Activated naive CD4-positive, alpha-beta T cell treated with anti-CD3 and anti-CD28 coated beads for 36 hours (primary cell): Measurements from ENCODE around the gene CPSF6. TPM values are rescaled to one million over a fixed set of nuclear protein-coding genes. Genes with fewer than 3 reads are reported as not detected.

ENCODE experiments used
- CTCF ChIA-PET: fragments of 350-600 bp; sonication (Branson Sonifier 250); formaldehyde crosslinking; loops from one replicate; lab custom pipeline; 2021; ENCODE audit warnings: antibody characterized with exemption; lab: Charles Lee
- DNase-seq: peaks from one replicate; pipeline ENCODE4 v3.0.0-alpha.2; 2020
- H3K27ac Mint-ChIP-seq: one replicate; pipeline ENCODE4 v1.8.0; 2021; ENCODE audit warnings: mild to moderate bottlenecking, mixed read lengths
- H3K27me3 Mint-ChIP-seq: one replicate; pipeline ENCODE4 v1.8.0; 2021; ENCODE audit warnings: low read depth, mixed read lengths
- H3K36me3 Mint-ChIP-seq: one replicate; pipeline ENCODE4 v1.8.0; 2021; ENCODE audit warnings: low read depth, mixed read lengths
- H3K4me1 Mint-ChIP-seq: one replicate; pipeline ENCODE4 v1.8.0; 2021; ENCODE audit warnings: low read depth, mixed read lengths
- H3K4me3 Mint-ChIP-seq: one replicate; pipeline ENCODE4 v1.8.0; 2021; ENCODE audit warnings: mild to moderate bottlenecking, moderate library complexity, mixed read lengths
- H3K9me3 Mint-ChIP-seq: one replicate; pipeline ENCODE4 v1.8.0; 2021; ENCODE audit warnings: mixed read lengths
- intact Hi-C: fragments of 100-400 bp; cut with micrococcal nuclease; formaldehyde crosslinking; loops from one replicate; pipeline ENCODE4 v1.15.1; 2023
- total RNA-seq, 2 experiments: library from RNA; stranded (reverse); gene quantifications; one replicate each; pipeline ENCODE4 v1.2.3, GENCODE V29; 2021

CPSF6 gene
- total RNA-seq, 2 experiments from 2014 or later, result 73.7 to 75.7 TPM

GRCh38 chr12:69240631-69240995, 1.2 kb downstream of the CPSF6 start:
- Mint-ChIP-seq H3K27ac (peak overlapping the region; percentile 98), H3K9me3 (no peaks in the 10 kb centered on the region), H3K4me3 (peak overlapping the region; percentile 91), H3K4me1 (peaks cover 56% of the 10 kb centered on the region), H3K27me3 (no peaks in the 10 kb centered on the region), H3K36me3 (peaks cover 21% of the 10 kb centered on the region)
- peak; percentile 59 for DNase-seq
- CTCF ChIA-PET, result interaction anchor here (0.6 to 3.5 kb wide), 2 partner anchors 63 to 84 kb away, joined by 3 to 12 read pairs; no protein-coding TSS in a partner anchor
- intact Hi-C loops, result loop anchor here (1.0 to 10.0 kb wide), 6 partner anchors 8 to 1124 kb away; partner anchors contain the start of genes KCNMB4 and MDM1

- CTCF ChIA-PET, result interaction anchor here (0.6 to 3.5 kb wide), 4 partner anchors 39 to 1379 kb away, joined by 3 to 12 read pairs (median 3); no protein-coding TSS in a partner anchor
- Mint-ChIP-seq H3K27me3 (no peaks in the 10 kb centered on the region), H3K4me1 (peaks cover 64% of the 10 kb centered on the region), H3K9me3 (no peaks in the 10 kb centered on the region), H3K27ac (no peak overlapping the region), H3K36me3 (peaks cover 21% of the 10 kb centered on the region), H3K4me3 (peak overlapping the region; percentile 91)
- intact Hi-C loops, result loop anchor here (10.0 kb wide), 3 partner anchors 277 to 1123 kb away; partner anchors contain the start of genes KCNMB4 and MDM1
- no peak for DNase-seq
Measured at GRCh38 chr12:69241438-69242092, 2.2 kb downstream of the CPSF6 start.

- Mint-ChIP-seq H3K27ac (peak overlapping the region; percentile 61), H3K27me3 (no peaks in the 10 kb centered on the region), H3K9me3 (no peaks in the 10 kb centered on the region), H3K36me3 (peaks cover 26% of the 10 kb centered on the region), H3K4me3 (peak overlapping the region; percentile 36), H3K4me1 (peaks cover 68% of the 10 kb centered on the region)
- DNase-seq, result peak; percentile 26
- intact Hi-C loops, result loop anchor here (10.0 kb wide), 3 partner anchors 279 to 1121 kb away; partner anchors contain the start of genes KCNMB4 and MDM1
- CTCF ChIA-PET, result interaction anchor here (0.6 to 3.5 kb wide), 6 partner anchors 11 to 501 kb away, joined by 3 to 12 read pairs (median 4); partner anchors contain the start of gene CCT2
Measured at GRCh38 chr12:69243099-69244084, 4.0 kb downstream of the CPSF6 start.

GRCh38 chr12:69247268-69248018, 8.1 kb downstream of the CPSF6 start:
- Mint-ChIP-seq H3K4me1 (peaks cover 77% of the 10 kb centered on the region), H3K27me3 (no peaks in the 10 kb centered on the region), H3K27ac (peak overlapping the region; percentile 19), H3K9me3 (no peaks in the 10 kb centered on the region), H3K4me3 (no peak overlapping the region), H3K36me3 (peaks cover 13% of the 10 kb centered on the region)
- intact Hi-C loops, result loop anchor here (1.0 to 10.0 kb wide), 4 partner anchors 7 to 1117 kb away; partner anchors contain the start of genes KCNMB4 and MDM1
- CTCF ChIA-PET, result interaction anchor here (0.6 to 8.4 kb wide), 2 partner anchors 91 to 115 kb away, joined by 7 to 88 read pairs; no protein-coding TSS in a partner anchor
- no peak for DNase-seq

- DNase-seq, result no peak
- CTCF ChIA-PET, result interaction anchor here (0.9 to 8.4 kb wide), 2 partner anchors 20 to 96 kb away, joined by 3 to 88 read pairs; no protein-coding TSS in a partner anchor
- peak overlapping the region; percentile 59 for H3K27ac Mint-ChIP-seq
- peaks cover 54% of the 10 kb centered on the region for H3K4me1 Mint-ChIP-seq
- intact Hi-C loops, result no loop called here
- no peaks in the 10 kb centered on the region for H3K9me3 Mint-ChIP-seq
- H3K27me3 Mint-ChIP-seq, result no peaks in the 10 kb centered on the region
- no peak overlapping the region for H3K4me3 Mint-ChIP-seq
- peaks cover 16% of the 10 kb centered on the region for H3K36me3 Mint-ChIP-seq
Measured at GRCh38 chr12:69252033-69252432, 12.7 kb downstream of the CPSF6 start.

- CTCF ChIA-PET, result interaction anchor here (0.5 to 8.4 kb wide), 21 partner anchors 9 to 579 kb away, joined by 3 to 88 read pairs (median 4); no protein-coding TSS in a partner anchor
- no peaks in the 10 kb centered on the region for H3K9me3 Mint-ChIP-seq
- peaks cover 39% of the 10 kb centered on the region for H3K4me1 Mint-ChIP-seq
- H3K4me3 Mint-ChIP-seq, result no peak overlapping the region
- intact Hi-C loops, result loop anchor here (1.0 to 2.0 kb wide), 4 partner anchors 15 to 389 kb away; partner anchors contain the start of gene CPSF6
- peak overlapping the region; percentile 71 for H3K27ac Mint-ChIP-seq
- H3K36me3 Mint-ChIP-seq, result peaks cover 20% of the 10 kb centered on the region
- no peaks in the 10 kb centered on the region for H3K27me3 Mint-ChIP-seq
- DNase-seq, result no peak
Measured at GRCh38 chr12:69254046-69254445, 14.7 kb downstream of the CPSF6 start.

- intact Hi-C loops, result loop anchor here (1.0 to 2.0 kb wide), 4 partner anchors 16 to 390 kb away; partner anchors contain the start of gene CPSF6
- Mint-ChIP-seq H3K4me1 (peaks cover 31% of the 10 kb centered on the region), H3K9me3 (no peaks in the 10 kb centered on the region), H3K36me3 (peaks cover 20% of the 10 kb centered on the region), H3K27ac (no peak overlapping the region), H3K4me3 (no peak overlapping the region), H3K27me3 (no peaks in the 10 kb centered on the region)
- CTCF ChIA-PET, result interaction anchor here (0.8 to 8.4 kb wide), 14 partner anchors 9 to 425 kb away, joined by 3 to 88 read pairs (median 5); no protein-coding TSS in a partner anchor
- no peak for DNase-seq
Measured at GRCh38 chr12:69254862-69255261, 15.5 kb downstream of the CPSF6 start.

- Mint-ChIP-seq H3K4me3 (no peak overlapping the region), H3K9me3 (no peaks in the 10 kb centered on the region), H3K27me3 (no peaks in the 10 kb centered on the region), H3K4me1 (peaks cover 10% of the 10 kb centered on the region), H3K36me3 (peaks cover 43% of the 10 kb centered on the region), H3K27ac (no peak overlapping the region)
- DNase-seq, result no peak
- CTCF ChIA-PET, result interaction anchor here (0.6 to 1.6 kb wide), 5 partner anchors 13 to 380 kb away, joined by 3 to 5 read pairs (median 4); no protein-coding TSS in a partner anchor
- intact Hi-C loops, result no loop called here
Measured at GRCh38 chr12:69258655-69259054, 19.3 kb downstream of the CPSF6 start.

- CTCF ChIA-PET, result interaction anchor here (0.6 kb wide), 1 partner anchor 35 kb away, joined by 5 read pairs; no protein-coding TSS in a partner anchor
- no peaks in the 10 kb centered on the region for H3K9me3 Mint-ChIP-seq
- intact Hi-C loops, result no loop called here
- DNase-seq, result no peak
- H3K4me1 Mint-ChIP-seq, result peaks cover 7% of the 10 kb centered on the region
- H3K4me3 Mint-ChIP-seq, result no peak overlapping the region
- H3K36me3 Mint-ChIP-seq, result peaks cover 47% of the 10 kb centered on the region
- no peaks in the 10 kb centered on the region for H3K27me3 Mint-ChIP-seq
- no peak overlapping the region for H3K27ac Mint-ChIP-seq
Measured at GRCh38 chr12:69262264-69262974, 23.1 kb downstream of the CPSF6 start.

GRCh38 chr12:69265205-69265604, 25.8 kb downstream of the CPSF6 start:
- H3K4me1 Mint-ChIP-seq, result peaks cover 11% of the 10 kb centered on the region
- H3K27ac Mint-ChIP-seq, result no peak overlapping the region
- intact Hi-C loops, result no loop called here

More at GRCh38 chr12:69265205-69265604, 25.8 kb downstream of the CPSF6 start:
- H3K27me3 Mint-ChIP-seq, result no peaks in the 10 kb centered on the region
- DNase-seq, result no peak
- H3K4me3 Mint-ChIP-seq, result no peak overlapping the region
- peaks cover 37% of the 10 kb centered on the region for H3K36me3 Mint-ChIP-seq
- H3K9me3 Mint-ChIP-seq, result no peaks in the 10 kb centered on the region
- CTCF ChIA-PET, result interaction anchor here (1.4 to 2.0 kb wide), 3 partner anchors 11 to 109 kb away, joined by 4 to 8 read pairs (median 6); no protein-coding TSS in a partner anchor
